ENCODE data around the gene HES6. TPM values are rescaled to one million over a fixed set of nuclear protein-coding genes. Genes with fewer than 3 reads are reported as not detected.

Gene HES6
- polyA plus RNA-seq, 1 donor from 2014 or later: 3.3 TPM

Other genes starting within 250 kb of the HES6 start
- 18.5 TPM for gene SCLY, start 179.0 kb downstream of the HES6 start, polyA plus RNA-seq
- gene ESPNL, start 139.7 kb downstream of the HES6 start, polyA plus RNA-seq: 5.5 TPM
- gene KLHL30, start 101.4 kb downstream of the HES6 start, polyA plus RNA-seq: not detected
- gene ERFE, start 81.1 kb downstream of the HES6 start, polyA plus RNA-seq: not detected
- gene ILKAP, start 36.3 kb downstream of the HES6 start, polyA plus RNA-seq: 50.2 TPM
- 9.4 TPM for gene PER2, start 48.6 kb upstream of the HES6 start, polyA plus RNA-seq
- gene TRAF3IP1, start 80.5 kb upstream of the HES6 start, polyA plus RNA-seq: 6.6 TPM
- gene ASB1, start 186.9 kb upstream of the HES6 start, polyA plus RNA-seq: 30.1 TPM

All from IgD-negative memory B cell (primary cell).